DMS79 treated with DMSO at 0.1 percent for 48 hours (cell line): ENCODE results near the gene YBX3.

Experiments
- DNase-seq: peaks from one replicate; lab custom pipeline; 2025; lab: John Stamatoyannopoulos, UW

YBX3 gene

DNA sequence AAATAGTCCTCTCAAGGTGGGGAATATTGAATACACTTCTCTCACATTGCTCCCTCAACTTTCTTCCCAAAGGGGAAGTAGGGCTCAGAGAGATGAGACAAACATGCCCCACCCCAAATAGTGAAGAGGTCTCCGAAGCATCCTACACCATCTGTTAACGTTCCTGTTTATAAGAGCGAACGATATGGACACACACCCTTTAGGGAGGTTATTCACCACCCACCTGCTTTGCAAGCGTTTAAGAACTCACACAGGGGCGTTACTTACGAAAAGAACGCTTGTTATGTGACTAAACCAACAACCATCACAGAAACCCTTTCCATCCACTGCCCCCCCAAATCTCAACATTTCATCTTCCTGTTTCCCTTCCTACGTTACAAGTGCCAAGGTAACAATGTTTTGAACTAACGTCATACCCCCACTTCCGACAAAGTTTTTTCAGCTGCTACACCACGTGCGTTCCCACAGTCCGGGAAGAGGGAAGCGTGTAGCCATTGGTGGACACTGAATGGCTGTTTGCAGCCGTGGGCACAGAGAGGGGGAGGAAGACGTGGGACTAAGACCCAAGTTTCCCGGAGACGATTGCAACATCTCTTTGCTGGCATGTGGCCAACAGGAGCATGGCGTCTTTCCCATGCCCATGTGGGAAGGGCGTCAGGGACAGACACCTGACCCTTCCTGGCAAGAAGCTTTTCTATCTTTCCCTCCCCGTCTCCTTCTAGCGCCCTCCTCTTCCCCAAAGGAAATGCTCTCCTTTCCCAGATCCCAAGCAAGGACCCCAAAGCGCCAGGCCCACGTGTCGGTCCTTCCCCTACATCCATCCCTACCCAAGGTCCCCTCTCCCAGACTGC is 1.2 kb downstream of the YBX3 start:
- no peak for DNase-seq

- no peak for DNase-seq
These were observed 2.0 kb downstream of the YBX3 start for GRCh38 chr12:10720974-10721650.

DNA sequence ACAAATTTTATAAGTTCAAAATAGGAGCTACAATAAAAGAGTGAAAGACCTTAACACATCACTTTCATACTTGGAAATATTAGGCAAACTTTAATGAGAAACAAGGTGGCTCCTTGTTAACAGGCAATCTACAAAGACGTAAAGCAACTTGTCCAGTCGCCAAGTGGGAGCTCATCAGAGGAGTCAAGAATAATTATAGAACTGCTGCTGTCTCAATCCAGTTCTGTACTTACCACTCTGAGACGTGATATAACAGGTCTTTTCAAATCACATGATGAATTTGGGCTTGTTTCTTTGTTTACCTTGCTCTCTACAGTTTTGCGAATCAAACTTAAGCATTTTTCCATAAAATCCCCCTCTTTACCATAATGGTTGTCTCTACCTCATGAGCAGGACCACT is 3.6 kb downstream of the YBX3 start:
- no peak for DNase-seq

GRCh38 chr12:10718279-10718821 is 4.8 kb downstream of the YBX3 start:
- DNase-seq = no peak

DNA sequence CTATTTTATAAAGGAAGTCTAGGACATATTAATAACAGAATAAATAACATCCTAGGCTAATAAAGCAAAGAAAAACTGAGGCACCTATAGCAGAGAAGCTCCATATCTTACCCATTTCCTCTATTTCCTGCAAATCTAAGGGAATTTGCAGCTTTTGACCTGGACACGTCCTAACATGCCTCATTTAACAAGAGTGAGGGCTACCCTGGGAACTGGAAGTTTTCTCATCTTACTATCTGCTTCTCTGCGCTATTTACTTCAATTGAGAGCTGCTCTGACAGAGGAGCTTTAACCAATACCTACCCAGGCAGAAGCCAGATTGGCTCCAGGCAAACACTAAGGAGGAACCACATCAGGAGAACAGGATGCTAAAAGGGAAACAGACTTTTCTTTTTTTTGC is 5.7 kb downstream of the YBX3 start:
- peak; percentile 5 for DNase-seq

GRCh38 chr12:10716704-10717315 is 6.3 kb downstream of the YBX3 start:
- DNase-seq = peak; percentile 8

GRCh38 chr12:10716277-10716676 is 6.8 kb downstream of the YBX3 start:
- DNase-seq = no peak

GRCh38 chr12:10715491-10715890 is 7.6 kb downstream of the YBX3 start:
- DNase-seq = no peak

- no peak for DNase-seq
These were observed 13.3 kb downstream of the YBX3 start for GRCh38 chr12:10709808-10710207.

DNA sequence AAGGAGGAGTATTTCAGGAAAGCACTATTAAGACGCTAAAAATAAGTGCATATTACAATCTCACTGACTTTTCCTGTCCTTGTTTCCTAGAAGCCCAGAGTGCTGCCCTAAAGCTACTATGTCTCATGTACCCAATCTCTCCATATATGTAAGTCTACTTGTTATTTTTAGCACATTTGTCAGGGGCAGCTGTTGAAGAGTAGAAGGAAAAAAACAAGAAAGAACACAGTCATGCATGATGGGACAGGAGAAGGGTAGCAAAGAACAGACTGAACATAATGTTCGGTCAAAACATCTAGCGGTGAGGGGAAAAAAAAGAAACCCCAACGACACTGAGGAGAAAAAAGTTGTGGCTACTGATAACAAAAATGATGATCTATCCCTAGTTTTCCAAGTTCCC is 14.3 kb downstream of the YBX3 start:
- no peak for DNase-seq

GRCh38 chr12:10705655-10706054 is 17.5 kb downstream of the YBX3 start:
- no peak for DNase-seq

DNA sequence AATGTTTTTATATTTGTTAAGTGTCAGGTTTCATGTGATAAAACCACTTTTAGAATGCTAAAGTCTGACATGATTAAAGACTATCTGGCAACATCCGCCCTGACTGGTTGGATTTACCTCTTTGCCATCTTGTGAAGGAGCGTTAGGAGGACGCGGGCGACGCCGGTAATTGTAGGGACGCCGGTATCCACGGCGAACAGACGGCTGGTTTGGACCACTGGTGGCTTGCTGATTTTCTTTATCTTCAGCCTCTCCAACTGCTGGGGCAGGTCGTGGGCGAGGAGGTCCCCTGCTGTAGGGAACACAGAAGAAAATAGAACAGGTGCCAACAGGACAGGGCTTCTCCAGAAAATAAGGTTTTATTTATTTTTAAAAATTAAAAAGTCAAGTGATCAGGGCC is 21.3 kb downstream of the YBX3 start:
- DNase-seq = no peak

GRCh38 chr12:10701131-10701681 is 21.9 kb downstream of the YBX3 start:
- DNase-seq = no peak

DNA sequence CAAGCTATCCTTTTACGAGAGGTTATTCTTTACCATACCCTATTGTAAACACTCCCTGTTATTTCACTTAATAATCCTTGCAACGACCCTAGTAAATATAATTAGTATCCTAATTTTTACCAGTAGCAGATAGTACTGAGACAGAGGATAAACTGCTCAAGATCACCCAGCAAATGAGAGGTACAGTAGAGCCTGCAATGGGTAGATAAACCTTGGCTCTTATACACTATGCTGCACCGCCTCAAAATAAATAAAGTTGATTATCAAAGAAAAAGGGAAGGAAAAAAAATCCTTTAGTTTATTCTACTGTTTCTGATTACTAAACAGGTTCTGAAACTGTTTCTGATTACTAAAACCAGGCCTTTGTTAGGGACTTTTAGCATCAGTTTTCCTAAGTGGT is 22.5 kb downstream of the YBX3 start:
- no peak for DNase-seq

- no peak for DNase-seq
These were observed 25.3 kb downstream of the YBX3 start for GRCh38 chr12:10697862-10698261.

DNA sequence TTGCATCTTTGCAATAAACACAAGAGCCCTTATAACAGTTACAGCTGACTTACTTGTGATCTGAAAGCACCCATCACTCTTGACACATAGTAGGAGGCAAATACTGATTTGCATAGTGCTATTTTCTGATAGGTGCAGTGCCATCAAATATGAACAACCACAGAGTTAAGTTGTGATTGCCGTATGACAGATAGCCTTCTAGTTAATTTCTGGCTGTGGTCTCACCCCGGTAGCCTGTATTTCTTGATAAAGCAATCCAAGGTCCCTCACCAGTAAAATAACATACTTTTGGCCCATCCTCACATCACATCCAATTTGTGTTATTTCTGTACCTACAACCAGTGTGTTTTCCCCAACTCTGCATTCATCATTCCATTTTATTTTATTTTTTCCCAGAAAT is 26.0 kb downstream of the YBX3 start:
- DNase-seq = no peak

- no peak for DNase-seq
These were observed 32.2 kb downstream of the YBX3 start for GRCh38 chr12:10690906-10691305.

GRCh38 chr12:10689146-10689545 is 34.0 kb downstream of the YBX3 start:
- DNase-seq = no peak

- DNase-seq = no peak
These were observed 35.1 kb downstream of the YBX3 start for GRCh38 chr12:10688042-10688441.

- peak; percentile 79 for DNase-seq
These were observed 49.3 kb downstream of the YBX3 start, which contains the start of gene STYK1 for GRCh38 chr12:10673659-10674384. STYK1 (minus strand) TSS chr12:10674052; CDS start chr12:10634618, 39,434 bp downstream.

- DNase-seq = no peak
These were observed 50.8 kb downstream of the YBX3 start for GRCh38 chr12:10672231-10672868.
